Ishikawa (cell line): ENCODE measurements around the gene FAM20C.

Experiments used
- CEBPB ChIP-seq: IDR thresholded peaks from 2 replicates; pipeline ENCODE4 v1.6.1; 2012
- CREB1 ChIP-seq: IDR thresholded peaks from 2 replicates; pipeline ENCODE4 v1.6.1; 2012; ENCODE audit warnings: low read depth
- EGR1 ChIP-seq: IDR thresholded peaks from 2 replicates; pipeline ENCODE4 v1.6.1; 2012
- EP300 ChIP-seq: IDR thresholded peaks from 2 replicates; pipeline ENCODE4 v1.6.1; 2012; ENCODE audit warnings: borderline replicate concordance
- FOXM1 ChIP-seq: IDR thresholded peaks from 2 replicates; pipeline ENCODE4 v1.6.1; 2012; ENCODE audit warnings: low read depth, borderline replicate concordance
- NFIC ChIP-seq: IDR thresholded peaks from 2 replicates; pipeline ENCODE4 v1.6.1; 2012
- RAD21 ChIP-seq: IDR thresholded peaks from 2 replicates; pipeline ENCODE4 v1.6.1; 2012; ENCODE audit warnings: low read depth
- REST ChIP-seq: IDR thresholded peaks from 2 replicates; pipeline ENCODE4 v1.6.1; 2012; ENCODE audit warnings: low read depth, mild to moderate bottlenecking
- TAF1 ChIP-seq: IDR thresholded peaks from 2 replicates; pipeline ENCODE4 v1.6.1; 2012; ENCODE audit warnings: low read depth, mild to moderate bottlenecking
- TCF12 ChIP-seq: IDR thresholded peaks from 2 replicates; pipeline ENCODE4 v1.6.1; 2012; ENCODE audit warnings: low read depth
- TEAD4 ChIP-seq: IDR thresholded peaks from 2 replicates; pipeline ENCODE4 v1.6.1; 2012
- USF1 ChIP-seq: IDR thresholded peaks from 2 replicates; pipeline ENCODE4 v1.6.1; 2012
- YY1 ChIP-seq: IDR thresholded peaks from 2 replicates; pipeline ENCODE4 v1.6.1; 2012; ENCODE audit warnings: low read depth
- ZBTB7A ChIP-seq: IDR thresholded peaks from 2 replicates; pipeline ENCODE4 v1.6.1; 2012; ENCODE audit warnings: low read depth
- TF ChIP-seq, protein P1 (sequence below): IDR thresholded peaks from 2 replicates; pipeline ENCODE4 v1.6.1; 2012

Gene FAM20C

DNA sequence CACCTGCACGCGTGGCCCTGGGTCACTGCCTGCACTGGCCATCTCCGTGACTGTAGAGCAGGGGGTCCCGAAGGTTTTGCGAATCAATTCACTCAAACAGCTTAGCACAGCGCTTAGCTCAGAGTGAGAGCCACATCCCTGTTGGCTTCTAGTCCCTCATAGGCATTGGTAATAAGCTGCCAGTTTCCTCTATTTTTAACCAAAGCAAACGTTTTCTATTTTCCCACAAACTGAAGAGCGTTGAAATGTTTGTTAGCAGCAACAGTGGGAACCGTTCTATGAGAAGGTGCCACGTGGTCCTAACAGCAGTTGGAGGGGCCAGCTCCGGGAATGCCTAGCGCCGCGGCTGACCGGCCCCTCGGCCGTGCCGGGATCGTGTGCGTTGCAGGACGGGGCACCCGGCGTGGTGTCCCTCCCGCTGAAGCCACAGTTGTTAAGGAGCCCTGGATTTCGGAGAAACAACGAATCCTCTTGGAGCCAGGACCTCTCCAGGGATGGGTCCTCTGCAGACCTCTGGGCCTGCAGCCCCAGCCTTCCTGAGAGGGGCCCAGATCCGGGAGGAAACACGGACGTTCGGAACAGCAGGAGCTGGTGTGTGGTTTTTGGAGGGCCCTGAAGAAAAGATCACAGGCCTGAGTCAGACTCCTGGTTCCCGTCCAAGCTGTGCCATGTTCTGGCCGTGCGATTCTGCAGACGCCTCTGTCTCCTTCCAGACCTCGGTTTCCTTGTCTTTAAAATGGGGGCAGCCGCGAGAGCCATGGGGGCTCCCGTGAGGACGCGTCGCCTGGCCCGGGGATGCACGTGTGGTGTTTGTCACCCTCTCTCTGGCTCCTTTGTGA lies 40.3 kb downstream of the FAM20C start:
- TF ChIP-seq USF1 = no peak
- TF ChIP-seq EGR1 = no peak

DNA sequence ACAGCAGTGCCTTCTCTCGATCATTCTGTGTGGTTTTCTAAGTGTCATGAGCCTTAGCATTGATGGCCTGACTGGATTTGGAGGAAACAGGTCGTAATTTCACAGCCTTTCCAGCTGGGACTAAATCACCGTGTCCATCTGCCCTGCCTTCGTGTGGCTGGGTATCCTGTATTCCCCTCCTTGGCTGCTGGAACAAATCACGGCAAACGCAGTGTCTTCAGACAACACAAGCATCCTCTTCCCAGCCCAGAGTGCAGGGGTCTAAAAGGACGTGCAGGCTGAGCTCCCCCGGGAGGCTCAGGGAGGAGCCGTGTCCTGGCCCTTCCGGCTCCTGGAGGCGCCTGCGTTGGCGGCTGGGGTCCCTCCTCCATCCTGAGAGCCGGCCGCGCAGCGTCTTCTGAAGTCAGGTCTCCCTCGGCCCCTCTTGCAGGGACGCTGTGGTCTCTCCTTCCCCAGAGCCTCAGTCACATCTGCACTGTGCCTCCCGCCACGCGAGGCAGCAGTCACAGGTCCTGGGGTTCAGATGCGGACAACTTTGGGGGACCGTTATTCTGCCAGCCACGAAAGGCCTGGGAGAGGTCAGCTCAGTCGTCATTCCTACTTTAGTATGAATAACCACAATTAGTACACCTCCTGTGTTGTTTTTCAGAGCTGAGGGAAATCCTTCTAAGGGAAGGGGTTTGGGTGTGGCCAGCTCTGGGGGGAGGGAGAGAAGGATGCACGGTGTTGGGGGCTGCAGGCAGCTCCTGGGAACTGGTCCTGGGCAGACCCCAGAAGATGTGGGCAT lies 41.1 kb downstream of the FAM20C start:
- no peak for TF ChIP-seq USF1
- no peak for TF ChIP-seq ZBTB7A
- TF ChIP-seq, protein P1, sequence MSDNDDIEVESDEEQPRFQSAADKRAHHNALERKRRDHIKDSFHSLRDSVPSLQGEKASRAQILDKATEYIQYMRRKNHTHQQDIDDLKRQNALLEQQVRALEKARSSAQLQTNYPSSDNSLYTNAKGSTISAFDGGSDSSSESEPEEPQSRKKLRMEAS = no peak
- TF ChIP-seq EP300 = no peak
- no peak for TF ChIP-seq TEAD4
- no peak for TF ChIP-seq TCF12
- no peak for TF ChIP-seq REST
- no peak for TF ChIP-seq RAD21
- TF ChIP-seq FOXM1 = no peak
- no peak for TF ChIP-seq EGR1
- no peak for TF ChIP-seq NFIC
- no peak for TF ChIP-seq TAF1
- TF ChIP-seq CREB1 = no peak
- no peak for TF ChIP-seq CEBPB
- TF ChIP-seq YY1 = no peak

GRCh38 chr7:234051-234707 lies 41.8 kb downstream of the FAM20C start:
- TF ChIP-seq RAD21 (no peak), TEAD4 (no peak), CEBPB (no peak), REST (no peak), EGR1 (no peak), TCF12 (no peak), EP300 (no peak), NFIC (no peak), YY1 (no peak), ZBTB7A (no peak), CREB1 (no peak), TAF1 (no peak), USF1 (no peak), FOXM1 (no peak)
- TF ChIP-seq, protein P1 = no peak

GRCh38 chr7:234708-235553 lies 42.6 kb downstream of the FAM20C start:
- no peak for TF ChIP-seq RAD21
- no peak for TF ChIP-seq CREB1
- no peak for TF ChIP-seq TEAD4
- no peak for TF ChIP-seq REST
- TF ChIP-seq, protein P1 = no peak
